Stimulated activated CD8-positive, alpha-beta memory T cell treated with anti-CD3 and anti-CD28 coated beads, Interleukin-4, amount 100 ng/mL, for 24 hours (primary cell): ENCODE data around the gene MAPKAPK3.

Experiments
- DNase-seq: peaks from one replicate; pipeline ENCODE4 v3.0.0-alpha.2; 2020; ENCODE audit warnings: low read depth

The MAPKAPK3 gene

GRCh38 chr3:50689558-50689957, 72.6 kb downstream of the MAPKAPK3 start:
- DNase-seq = no peak

GRCh38 chr3:50695031-50695430, 78.1 kb downstream of the MAPKAPK3 start:
- DNase-seq = no peak

- DNase-seq = no peak
Measured at GRCh38 chr3:50696276-50696675, 79.3 kb downstream of the MAPKAPK3 start.

GRCh38 chr3:50698269-50698668, 81.3 kb downstream of the MAPKAPK3 start:
- DNase-seq = no peak
